DMS114 treated with DMSO at 0.1 percent for 48 hours (cell line): ENCODE results near the gene MINDY2.
"Not testable (repeated sequence)": the region's sequence is repeated elsewhere in the genome, so short reads cannot be mapped to it uniquely, and the experiment has no call there.

Experiments
- DNase-seq: peaks from one replicate; lab custom pipeline; 2025; ENCODE audit not compliant: unreplicated experiment; lab: John Stamatoyannopoulos, UW

Gene MINDY2

GRCh38 chr15:58752716-58753115, 18.4 kb upstream of the MINDY2 start:
- no peak for DNase-seq

- no peak for DNase-seq
Measured at GRCh38 chr15:58755350-58755749, 15.8 kb upstream of the MINDY2 start.

- DNase-seq, result no peak
Measured at GRCh38 chr15:58755956-58756355, 15.1 kb upstream of the MINDY2 start.

- DNase-seq, result no peak
Measured at GRCh38 chr15:58758141-58758540, 13.0 kb upstream of the MINDY2 start.

- no peak for DNase-seq
Measured at GRCh38 chr15:58760385-58761009, 10.6 kb upstream of the MINDY2 start.

- DNase-seq, result no peak
Measured at GRCh38 chr15:58761010-58761388, 10.1 kb upstream of the MINDY2 start.

GRCh38 chr15:58762285-58762684, 8.8 kb upstream of the MINDY2 start:
- no peak for DNase-seq

- no peak for DNase-seq
Measured at GRCh38 chr15:58762731-58763130, 8.4 kb upstream of the MINDY2 start.

GRCh38 chr15:58764468-58764867, 6.6 kb upstream of the MINDY2 start:
- DNase-seq, result no peak

- DNase-seq, result no peak
Measured at GRCh38 chr15:58766290-58766689, 4.8 kb upstream of the MINDY2 start.

GRCh38 chr15:58768601-58769004, 2.5 kb upstream of the MINDY2 start:
- DNase-seq, result not testable (repeated sequence)

- peak; percentile 86 for DNase-seq
Measured at GRCh38 chr15:58770519-58770856, 614 bp upstream of the MINDY2 start.

GRCh38 chr15:58771621-58772250, 634 bp downstream of the MINDY2 start:
- no peak for DNase-seq

GRCh38 chr15:58773024-58773423, 1.9 kb downstream of the MINDY2 start:
- DNase-seq, result no peak

- DNase-seq, result no peak
Measured at GRCh38 chr15:58775402-58775801, 4.3 kb downstream of the MINDY2 start.

- no peak for DNase-seq
Measured at GRCh38 chr15:58777107-58777506, 6.0 kb downstream of the MINDY2 start.

- DNase-seq, result no peak
Measured at GRCh38 chr15:58779554-58779953, 8.5 kb downstream of the MINDY2 start.

GRCh38 chr15:58785355-58785754, 14.3 kb downstream of the MINDY2 start:
- no peak for DNase-seq

- DNase-seq, result no peak
Measured at GRCh38 chr15:58788056-58788710, 17.1 kb downstream of the MINDY2 start.

- DNase-seq, result no peak
Measured at GRCh38 chr15:58793862-58794261, 22.8 kb downstream of the MINDY2 start.

- no peak for DNase-seq
Measured at GRCh38 chr15:58795825-58796224, 24.7 kb downstream of the MINDY2 start.

GRCh38 chr15:58797505-58797904, 26.4 kb downstream of the MINDY2 start:
- DNase-seq, result no peak

GRCh38 chr15:58805095-58805494, 34.0 kb downstream of the MINDY2 start:
- no peak for DNase-seq
